Ovary (tissue), 9 donors: ENCODE results near the gene PRKG1. TPM values are rescaled to one million over a fixed set of nuclear protein-coding genes. Genes with fewer than 3 reads are reported as not detected.
"Not testable (repeated sequence)": the region's sequence is repeated elsewhere in the genome, so short reads cannot be mapped to it uniquely, and the experiment has no call there.

Experiments used
- DNase-seq, 5 donors: peaks; one replicate each; pipeline ENCODE4 v3.0.0-alpha.2; 2019 to 2020
- H3K27ac ChIP-seq, 2 donors: fragments of 200-600 bp; one replicate each; pipeline versions ENCODE4 v1.5.1 to v1.8.0; 2019 to 2022
- H3K27me3 ChIP-seq: fragments of 200-600 bp; one replicate; pipeline ENCODE4 v1.8.0; 2022
- H3K36me3 ChIP-seq: fragments of 200-600 bp; sonication (generic); one replicate; pipeline ENCODE4 v1.5.1; 2019
- H3K4me1 ChIP-seq: one replicate; pipeline ENCODE4 v1.8.1; 2013; ENCODE audit warnings: mild to moderate bottlenecking, moderate library complexity; ENCODE audit not compliant: insufficient read depth
- H3K4me3 ChIP-seq: fragments of 200-600 bp; sonication (generic); one replicate; pipeline ENCODE4 v1.5.1; 2017
- H3K9me3 ChIP-seq, 2 donors: fragments of 200-600 bp in 1 of 2; sonication (generic) in 1 of 2; one replicate each; pipeline versions ENCODE4 v1.5.1 to v1.8.1; 2013 to 2019; ENCODE audit warnings: mild to moderate bottlenecking in 1 of 2, moderate library complexity in 1 of 2
- EP300 ChIP-seq: sonication (generic); formaldehyde crosslinking; IDR thresholded peaks from one replicate; pipeline ENCODE4 v1.6.1; 2017; ENCODE audit warnings: antibody characterized with exemption
- POLR2A ChIP-seq: fragments of 450-650 bp; IDR thresholded peaks from one replicate; pipeline ENCODE4 v1.6.1; 2017; ENCODE audit warnings: antibody characterized with exemption, mild to moderate bottlenecking, moderate library complexity
- WGBS, 3 donors: extraction: QIAGEN DNeasy Blood & Tissue Kit in 1 of 3; methylation state at CpG; one replicate each; pipeline versions ENCODE4 v1.1.5 to v1.1.7; 2013 to 2017; 5-methylcytosine and 5-hydroxymethylcytosine counted together
- intact Hi-C, 4 donors: fragments of 100-400 bp; cut with DNase I; formaldehyde crosslinking; loops; one replicate each; pipeline versions ENCODE4 v1.11.0 to v1.15.1; 2022 to 2023
- polyA plus RNA-seq, 2 donors: library from polyadenylated mRNA; stranded (reverse); fragments of 200-250 nt in 1 of 2; fragments of 350-450 nt in 1 of 2; fragmentation: Illumina TruSeq in 1 of 2; extraction: RNeasy Lipid Tissue Mini Kit (QIAGEN cat#74804) in 1 of 2; gene quantifications; one replicate each; pipeline ENCODE4 v1.2.3, GENCODE V29; 2013 to 2014
- total RNA-seq, 7 donors: library from RNA; depleted of rRNA in 2 of 7; stranded (reverse); fragments of >200 nt in 2 of 7; fragmentation: NEBNext Ultra II Directional in 3 of 7; extraction: Animal tissue kit (Norgen Biotek cat#: 25700) in 3 of 7; gene quantifications; one replicate each; pipeline versions ENCODE4 v1.1.0 to v1.2.4, GENCODE V29; 2016 to 2023
- TF ChIP-seq, protein P1 (sequence below), 3 donors: fragments of 450-650 bp in 2 of 3; fragments of 200-600 bp in 1 of 3; IDR thresholded peaks; one replicate each; pipeline versions ENCODE4 v1.5.1 to v1.8.0; 2016 to 2022; ENCODE audit warnings: antibody characterized with exemption in 3 of 3, mild to moderate bottlenecking in 1 of 3
- donor health status: DM: no; HTN: no; CAD: no; lungs with moderate emphysema.
- donor health status: DM: no; HTN: no; CAD: no.
- donor health status: Bipolar disorder and iron deficiency.
- donor health status: DM: yes; HTN: yes; CAD: no.
- donor health status: DM: no; HTN: no; CAD: no.
- donor health status: DM: yes; HTN: yes; CAD: no.

PRKG1 gene
- total and polyA plus RNA-seq, 9 donors = 2.8 to 21.1 (median 15.7) TPM

DNA sequence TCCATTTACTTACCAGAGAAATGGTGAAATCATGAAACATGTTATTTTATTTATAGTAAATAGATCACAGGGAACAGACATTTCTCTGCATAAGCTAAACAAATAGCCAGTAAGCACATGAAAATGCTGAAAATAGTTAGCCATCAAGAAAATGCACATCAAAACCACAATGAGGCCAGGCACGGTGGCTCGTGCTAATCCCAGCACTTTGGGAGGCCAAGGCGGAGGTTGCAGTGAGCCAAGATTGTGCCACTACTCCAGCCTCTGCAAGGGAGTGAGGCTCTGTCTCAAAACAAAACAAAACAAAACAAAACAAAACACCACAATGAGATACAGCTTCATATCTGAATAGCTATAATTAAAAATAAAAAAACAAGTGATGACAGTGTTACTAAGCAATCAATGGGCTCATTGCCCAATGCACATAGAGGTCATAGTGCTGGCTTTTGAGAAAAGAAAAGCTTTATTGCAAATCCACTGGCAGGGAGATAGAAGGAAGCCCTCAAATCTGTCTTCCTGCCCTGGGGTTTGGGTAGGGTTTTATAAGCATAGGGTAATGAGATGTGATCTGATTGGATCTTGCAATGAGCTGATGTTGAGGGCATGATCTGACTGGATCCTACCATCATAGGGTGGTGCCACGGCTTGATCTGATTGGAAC is 608.9 kb downstream of the PRKG1 start:
- intact Hi-C loops = no loop called here
- Histone ChIP-seq H3K9me3 (no peaks in the 10 kb centered on the region), H3K4me1 (no peaks in the 10 kb centered on the region), H3K4me3 (no peak overlapping the region), H3K27me3 (no peaks in the 10 kb centered on the region), H3K27ac (no peak overlapping the region), H3K36me3 (no peaks in the 10 kb centered on the region)
- WGBS, 3 donors = 41 to 47% (median 44%) methylated on average over 4 of the region's 4 CpGs
- no peak for TF ChIP-seq EP300
- TF ChIP-seq, protein P1, sequence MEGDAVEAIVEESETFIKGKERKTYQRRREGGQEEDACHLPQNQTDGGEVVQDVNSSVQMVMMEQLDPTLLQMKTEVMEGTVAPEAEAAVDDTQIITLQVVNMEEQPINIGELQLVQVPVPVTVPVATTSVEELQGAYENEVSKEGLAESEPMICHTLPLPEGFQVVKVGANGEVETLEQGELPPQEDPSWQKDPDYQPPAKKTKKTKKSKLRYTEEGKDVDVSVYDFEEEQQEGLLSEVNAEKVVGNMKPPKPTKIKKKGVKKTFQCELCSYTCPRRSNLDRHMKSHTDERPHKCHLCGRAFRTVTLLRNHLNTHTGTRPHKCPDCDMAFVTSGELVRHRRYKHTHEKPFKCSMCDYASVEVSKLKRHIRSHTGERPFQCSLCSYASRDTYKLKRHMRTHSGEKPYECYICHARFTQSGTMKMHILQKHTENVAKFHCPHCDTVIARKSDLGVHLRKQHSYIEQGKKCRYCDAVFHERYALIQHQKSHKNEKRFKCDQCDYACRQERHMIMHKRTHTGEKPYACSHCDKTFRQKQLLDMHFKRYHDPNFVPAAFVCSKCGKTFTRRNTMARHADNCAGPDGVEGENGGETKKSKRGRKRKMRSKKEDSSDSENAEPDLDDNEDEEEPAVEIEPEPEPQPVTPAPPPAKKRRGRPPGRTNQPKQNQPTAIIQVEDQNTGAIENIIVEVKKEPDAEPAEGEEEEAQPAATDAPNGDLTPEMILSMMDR (IDR thresholded peaks at IDR 0.05) = no peak
- DNase-seq = peak in 1 of 5 donors; percentile 38

DNA sequence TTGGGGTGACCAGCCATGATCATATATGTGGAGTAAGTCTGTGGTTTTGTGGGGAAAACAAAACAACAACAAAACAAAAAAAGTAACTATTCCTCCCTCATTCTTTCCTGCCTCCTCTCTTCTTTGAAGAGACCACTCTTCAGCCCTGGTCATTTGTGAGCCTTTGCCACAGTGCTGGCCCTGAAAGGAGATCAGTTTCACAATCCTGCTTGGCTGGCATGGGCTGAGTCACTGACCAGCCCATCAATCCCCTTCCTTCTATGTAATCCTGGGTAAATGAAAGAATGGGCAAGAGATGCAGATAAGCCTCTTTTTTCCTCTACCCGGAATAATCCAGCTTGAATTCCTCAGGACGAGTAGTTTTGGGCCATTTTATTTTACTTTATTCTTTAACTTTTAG is 611.5 kb downstream of the PRKG1 start:
- intact Hi-C loops = no loop called here
- TF ChIP-seq POLR2A = no peak
- no peak for TF ChIP-seq EP300
- TF ChIP-seq, protein P1 (IDR thresholded peaks at IDR 0.05) = no peak
- H3K36me3 ChIP-seq = no peaks in the 10 kb centered on the region
- H3K27ac ChIP-seq = no peak overlapping the region
- H3K4me1 ChIP-seq = no peaks in the 10 kb centered on the region
- no peak overlapping the region for H3K4me3 ChIP-seq
- no peaks in the 10 kb centered on the region for H3K27me3 ChIP-seq
- no peaks in the 10 kb centered on the region for H3K9me3 ChIP-seq
- WGBS, 3 donors = 88 to 94% (median 91%) methylated on average over 2 of the region's 2 CpGs
- no peak for DNase-seq

DNA sequence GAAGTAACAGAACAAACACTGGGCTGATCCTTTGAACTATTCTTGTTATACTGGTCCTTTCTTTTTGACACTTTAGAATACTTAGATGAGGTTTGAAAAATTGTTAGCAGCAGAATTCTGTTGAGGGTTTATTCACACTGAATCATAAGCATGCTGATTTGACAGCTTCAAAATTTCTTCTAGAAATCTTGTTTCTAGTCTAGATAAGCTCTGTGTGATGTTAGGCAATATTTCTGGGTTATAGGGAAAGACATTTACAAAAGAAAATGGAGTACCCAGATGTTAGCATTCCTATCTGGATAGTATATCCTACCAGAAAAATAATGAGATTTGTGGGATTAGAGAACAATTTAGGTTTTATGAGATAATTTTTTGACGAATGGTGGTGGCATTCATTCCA is 613.0 kb downstream of the PRKG1 start:
- 81 to 89% (median 85%) methylated on average over 1 of the region's 1 CpG for WGBS, 3 donors
- DNase-seq = no peak
- intact Hi-C loops = no loop called here

DNA sequence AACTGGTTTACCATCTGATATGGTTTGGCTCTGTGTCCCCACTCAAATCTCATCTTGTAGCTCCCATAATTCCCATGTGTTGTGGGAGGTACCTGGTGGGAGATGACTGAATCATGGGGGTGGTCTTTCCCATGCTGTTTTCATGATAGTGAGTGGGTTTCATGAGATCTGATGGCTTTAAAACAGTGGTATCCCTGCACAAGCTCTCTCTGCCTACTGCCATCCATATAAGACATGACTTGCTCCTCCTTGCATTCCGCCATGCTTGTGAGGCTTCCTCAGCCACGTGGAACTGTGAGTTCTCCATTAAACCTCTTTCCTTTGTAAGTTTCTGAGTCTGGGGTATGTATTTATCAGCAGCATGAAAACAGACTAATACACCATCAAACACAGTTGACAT is 614.5 kb downstream of the PRKG1 start:
- intact Hi-C loops, H3K36me3 ChIP-seq, H3K4me1 ChIP-seq, H3K27me3 ChIP-seq, H3K27ac ChIP-seq, H3K4me3 ChIP-seq, DNase-seq, H3K9me3 ChIP-seq: not testable (repeated sequence)
- WGBS, 3 donors = 92 to 95% (median 92%) methylated on average over 2 of the region's 2 CpGs

More for the DNA sequence above, 613.0 kb downstream of the PRKG1 start:
- no peak overlapping the region for H3K4me3 ChIP-seq
- no peaks in the 10 kb centered on the region for H3K27me3 ChIP-seq
- H3K36me3 ChIP-seq = no peaks in the 10 kb centered on the region
- H3K9me3 ChIP-seq = no peaks in the 10 kb centered on the region
- no peak overlapping the region for H3K27ac ChIP-seq
- TF ChIP-seq POLR2A (no peak), EP300 (no peak)
- TF ChIP-seq, protein P1 (IDR thresholded peaks at IDR 0.05) = no peak
- no peaks in the 10 kb centered on the region for H3K4me1 ChIP-seq

DNA sequence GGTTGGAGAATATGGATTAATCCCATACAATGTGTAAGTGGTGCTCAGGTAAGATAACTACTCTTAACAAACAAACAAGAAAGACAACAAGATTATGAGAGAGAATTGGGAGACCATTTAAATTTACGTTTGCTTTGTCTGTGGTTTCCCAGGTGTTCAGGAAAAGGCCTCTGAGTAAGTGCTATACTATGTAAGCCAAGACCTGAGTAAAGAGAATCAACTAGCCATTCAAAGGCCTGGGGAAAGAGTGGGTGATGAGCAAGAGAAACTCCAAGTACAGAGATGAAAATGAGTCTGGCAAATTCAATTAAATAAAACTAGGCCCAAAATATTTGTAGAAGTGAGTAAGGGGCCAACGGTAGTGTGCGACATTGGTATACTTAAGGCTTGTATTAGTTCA is 615.2 kb downstream of the PRKG1 start:
- H3K9me3 ChIP-seq = no peaks in the 10 kb centered on the region
- no peak overlapping the region for H3K27ac ChIP-seq
- WGBS, 3 donors = 87 to 94% (median 93%) methylated on average over 3 of the region's 3 CpGs
- intact Hi-C loops = no loop called here
- TF ChIP-seq, protein P1 (IDR thresholded peaks at IDR 0.05) = no peak
- TF ChIP-seq POLR2A (no peak), EP300 (no peak)
- no peaks in the 10 kb centered on the region for H3K4me1 ChIP-seq
- H3K36me3 ChIP-seq = no peaks in the 10 kb centered on the region
- H3K27me3 ChIP-seq = no peaks in the 10 kb centered on the region
- DNase-seq = no peak
- H3K4me3 ChIP-seq = no peak overlapping the region
